ENCODE results near the gene KDM3B. TPM values are rescaled to one million over a fixed set of nuclear protein-coding genes. Genes with fewer than 3 reads are reported as not detected.

KDM3B gene
- total RNA-seq, 4 donors from 2014 or later, result 49.1 to 112 (median 65.1) TPM

- DNase-seq (ENCODE audit: low spot score in 2 of 2), result no peak
- Histone ChIP-seq H3K36me3 (no peaks in the 10 kb centered on the region), H3K4me1 (peaks cover 15% of the 10 kb centered on the region), H3K4me3 (peak overlapping the region; percentile 63), H3K27ac (no peak overlapping the region), H3K9me3 (no peaks in the 10 kb centered on the region), H3K27me3 (no peaks in the 10 kb centered on the region)
- WGBS, result 5% methylated on average over 12 of the region's 12 CpGs
- TF ChIP-seq EP300 (IDR thresholded peaks at IDR 0.05) (no peak), POLR2AphosphoS5 (IDR thresholded peaks at IDR 0.05) (no peak), CTCF (IDR thresholded peaks at IDR 0.05) (no peak), POLR2A (IDR thresholded peaks at IDR 0.05) (no peak)
Observed at GRCh38 chr5:138330813-138331448, 21.6 kb upstream of the KDM3B start.

GRCh38 chr5:138331449-138332368, 20.8 kb upstream of the KDM3B start, which contains the start of gene CDC25C:
Gene CDC25C (minus strand): TSS chr5:138331804. CDS start chr5:138331180, 624 bp downstream.
- Histone ChIP-seq H3K27ac (no peak within 1 kb of the TSS), H3K27me3 (no peaks in the 10 kb centered on the region), H3K4me1 (peaks cover 16% of the 10 kb centered on the region), H3K9me3 (no peaks in the 10 kb centered on the region), H3K4me3 (peak within 1 kb of the TSS; percentile 63), H3K36me3 (no peaks in the 10 kb centered on the region)
- TF ChIP-seq POLR2A (IDR thresholded peaks at IDR 0.05) (no peak), CTCF (IDR thresholded peaks at IDR 0.05) (no peak), POLR2AphosphoS5 (IDR thresholded peaks at IDR 0.05) (no peak), EP300 (IDR thresholded peaks at IDR 0.05) (no peak)
- DNase-seq (ENCODE audit: low spot score in 2 of 2), result peak; percentile 99
- under 1% methylated on average over 52 of the region's 55 CpGs for WGBS

GRCh38 chr5:138334867-138335447, 17.5 kb upstream of the KDM3B start:
- Histone ChIP-seq H3K4me3 (no peak overlapping the region), H3K4me1 (peaks cover 34% of the 10 kb centered on the region), H3K9me3 (no peaks in the 10 kb centered on the region), H3K36me3 (no peaks in the 10 kb centered on the region), H3K27me3 (no peaks in the 10 kb centered on the region), H3K27ac (no peak overlapping the region)
- TF ChIP-seq POLR2A (IDR thresholded peaks at IDR 0.05), result no peak
- TF ChIP-seq POLR2AphosphoS5 (IDR thresholded peaks at IDR 0.05), result no peak
- TF ChIP-seq EP300 (IDR thresholded peaks at IDR 0.05), result no peak
- no peak for TF ChIP-seq CTCF (IDR thresholded peaks at IDR 0.05)
- WGBS, result 70% methylated on average over 3 of the region's 3 CpGs
- DNase-seq (ENCODE audit: low spot score in 2 of 2), result no peak

GRCh38 chr5:138336952-138337684, 15.4 kb upstream of the KDM3B start:
- Histone ChIP-seq H3K36me3 (peaks cover 9% of the 10 kb centered on the region), H3K27me3 (no peaks in the 10 kb centered on the region), H3K9me3 (no peaks in the 10 kb centered on the region), H3K4me1 (peaks cover 29% of the 10 kb centered on the region), H3K27ac (peak overlapping the region; percentile 96), H3K4me3 (peak overlapping the region; percentile 83)
- DNase-seq (ENCODE audit: low spot score in 2 of 2), result peak; percentile 91 to 93
- TF ChIP-seq CTCF (IDR thresholded peaks at IDR 0.05) (no peak), EP300 (IDR thresholded peaks at IDR 0.05) (peak; percentile 30)
- WGBS, result 18% methylated on average over 13 of the region's 13 CpGs

Measured in suprapubic skin (tissue), 4 donors.